Myocyte (in vitro differentiated cells): ENCODE data around the gene OR2H2. TPM values are rescaled to one million over a fixed set of nuclear protein-coding genes. Genes with fewer than 3 reads are reported as not detected.

Experiments used
- DNase-seq: peaks from one replicate; pipeline ENCODE4 v3.0.0-alpha.2; 2012; ENCODE audit warnings: low read depth
- total RNA-seq: library from RNA; depleted of rRNA; stranded (reverse); fragments of >200 nt; gene quantifications from 2 replicates; pipeline ENCODE4 v1.2.3, GENCODE V29; 2014

Gene OR2H2
- total RNA-seq, 1 donor from 2014 or later: not detected

DNA sequence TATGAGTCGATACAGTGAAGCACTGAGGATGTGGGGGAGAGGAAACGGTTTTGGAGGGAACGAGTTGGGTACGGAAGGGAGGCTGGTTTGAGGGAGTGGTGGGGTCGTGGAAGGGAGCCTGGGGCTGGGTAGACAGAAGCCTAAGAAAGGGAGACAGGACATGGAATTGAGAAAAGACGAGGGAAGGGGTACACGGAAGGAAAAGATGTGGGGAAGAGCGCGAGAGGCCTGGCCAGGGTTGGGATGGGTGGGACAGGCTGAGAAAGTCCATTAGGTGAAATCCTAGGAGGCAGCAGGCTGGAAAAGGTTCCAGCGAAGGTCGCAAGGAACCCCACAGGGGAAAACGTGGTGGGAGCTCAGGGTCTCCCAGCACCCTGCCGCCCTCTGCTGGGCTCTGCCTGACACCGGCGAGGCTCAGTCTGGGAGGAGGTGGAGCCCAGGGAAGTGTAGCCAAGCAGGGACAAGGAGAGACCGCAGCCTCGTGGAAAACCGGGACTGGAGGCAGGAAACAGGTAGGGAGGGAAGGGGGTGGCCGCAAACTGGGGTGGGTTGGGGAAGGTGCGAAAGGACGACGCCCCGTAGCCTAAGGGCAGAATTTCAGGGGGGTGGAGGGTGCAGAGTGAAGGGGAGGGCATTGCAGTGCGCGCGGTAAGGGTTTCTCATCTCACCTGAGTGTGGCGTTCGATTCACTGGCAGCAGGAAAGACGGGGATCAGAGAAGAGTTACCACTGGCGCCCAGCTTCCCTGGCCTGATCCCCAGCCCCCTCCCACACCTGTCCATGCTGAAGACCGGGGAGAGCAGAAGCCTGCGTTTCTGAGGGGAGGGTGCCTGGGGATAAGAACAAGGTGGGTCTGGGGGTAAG lies 43.7 kb downstream of the OR2H2 start:
- DNase-seq: peak; percentile 72

DNA sequence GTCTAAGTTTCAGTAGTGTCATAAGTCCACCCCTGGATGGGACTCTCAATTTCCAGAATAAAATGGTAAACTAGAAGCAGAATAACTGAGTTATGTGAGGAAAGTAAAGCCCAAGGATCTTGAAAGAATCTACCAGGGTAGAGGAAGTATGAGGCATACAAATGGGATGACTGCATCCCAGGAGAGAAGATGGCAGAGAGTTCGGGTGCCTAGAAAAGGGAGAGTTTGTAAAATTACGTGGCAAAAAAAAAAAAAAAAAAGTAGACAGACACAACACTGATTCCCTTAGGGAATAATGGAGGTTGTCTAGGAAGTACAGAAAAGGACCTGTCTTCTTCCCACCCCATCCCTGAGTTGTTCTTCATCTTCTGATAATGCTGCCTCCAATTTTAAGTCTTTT lies 44.6 kb downstream of the OR2H2 start:
- DNase-seq: no peak

DNA sequence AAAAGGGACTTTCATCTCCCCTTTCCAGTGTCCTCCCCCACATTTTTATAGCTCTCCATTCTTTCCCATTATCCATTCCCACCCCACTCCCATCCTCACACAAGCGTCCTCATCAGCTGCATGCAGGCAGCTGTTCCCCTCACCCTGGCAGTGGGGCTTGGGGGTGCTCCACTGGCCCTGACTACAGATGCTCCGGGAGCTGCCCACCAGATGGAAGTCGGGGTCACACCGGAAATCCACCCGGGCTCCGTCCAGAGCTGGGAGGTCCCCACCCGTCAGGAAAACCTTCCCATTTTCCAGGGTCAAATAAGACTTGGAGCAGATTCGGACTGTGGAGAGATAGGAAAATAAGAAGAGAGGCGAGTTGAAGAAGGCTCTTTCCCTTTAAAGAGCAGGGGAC lies 45.4 kb downstream of the OR2H2 start:
- no peak for DNase-seq

DNA sequence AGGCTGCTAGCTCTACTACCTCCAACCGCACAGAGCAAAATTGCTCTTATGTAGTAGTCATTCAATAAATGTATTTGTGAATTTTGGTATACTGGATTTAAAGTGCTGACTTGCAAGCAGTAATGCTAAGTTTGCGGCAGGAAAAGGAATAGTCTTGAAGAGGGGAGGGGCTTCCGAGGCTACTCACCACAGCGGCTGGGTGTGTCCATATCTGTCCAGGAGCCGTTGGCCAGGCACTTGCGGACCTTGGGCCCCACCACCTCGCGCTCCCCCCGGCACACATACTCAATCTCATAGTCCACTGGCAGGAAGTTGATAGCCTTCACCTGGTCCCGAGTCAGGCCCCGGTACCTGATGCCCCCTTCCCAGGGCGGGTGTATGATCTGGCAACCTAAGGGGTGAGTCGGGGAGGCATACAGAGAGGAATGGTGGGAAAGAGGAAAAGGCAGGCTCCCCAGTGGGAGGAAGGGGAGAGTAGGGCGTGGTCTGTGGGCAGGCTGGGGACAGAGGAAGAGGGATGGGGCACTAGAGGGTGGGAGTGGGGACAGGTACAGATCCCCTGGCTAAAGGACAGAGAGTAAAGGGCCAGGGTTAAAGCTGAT lies 46.4 kb downstream of the OR2H2 start:
- DNase-seq: no peak

DNA sequence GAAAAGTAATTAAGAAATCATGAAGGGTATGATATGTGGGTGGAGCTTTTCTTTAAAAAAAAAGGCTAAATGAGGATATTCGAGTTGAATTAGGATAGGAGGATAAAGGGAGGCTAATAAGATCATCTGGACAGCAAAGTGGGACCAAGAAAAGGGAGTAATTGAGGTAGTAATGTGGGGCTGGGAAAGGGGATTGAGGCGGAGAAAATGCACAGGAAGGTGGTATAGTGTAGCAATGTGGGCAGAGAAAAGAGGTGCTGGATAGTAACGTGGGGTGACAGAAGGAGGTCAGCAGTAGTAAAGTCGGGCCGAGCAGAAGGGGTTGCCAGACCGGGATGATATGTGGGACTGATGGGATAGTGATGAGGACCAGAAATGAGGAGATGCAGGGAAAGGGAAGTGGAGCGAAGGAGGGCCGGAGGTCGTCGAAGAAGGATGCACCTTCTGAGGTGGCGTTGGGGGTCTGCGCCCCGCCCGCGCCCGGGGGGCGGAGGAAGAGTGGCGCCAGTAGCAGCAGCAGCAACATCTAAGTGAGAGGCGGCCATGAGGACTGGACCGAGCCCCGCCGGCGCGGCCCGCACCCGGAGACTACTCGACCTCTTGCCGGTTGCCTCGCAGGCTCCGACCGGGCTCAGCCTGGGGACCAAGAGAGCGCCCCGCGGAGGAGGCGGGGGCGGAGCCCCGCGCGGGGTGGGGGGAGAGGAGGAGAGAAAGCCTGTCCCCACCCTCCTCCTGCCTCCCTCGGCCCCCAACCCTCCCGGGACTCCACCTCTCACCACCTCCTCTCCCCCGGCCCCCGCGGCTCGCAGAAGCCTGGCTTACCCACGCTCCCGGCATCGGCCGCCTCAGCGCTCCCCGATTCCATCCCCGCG lies 47.2 kb downstream of the OR2H2 start:
- DNase-seq: peak; percentile 45

DNA sequence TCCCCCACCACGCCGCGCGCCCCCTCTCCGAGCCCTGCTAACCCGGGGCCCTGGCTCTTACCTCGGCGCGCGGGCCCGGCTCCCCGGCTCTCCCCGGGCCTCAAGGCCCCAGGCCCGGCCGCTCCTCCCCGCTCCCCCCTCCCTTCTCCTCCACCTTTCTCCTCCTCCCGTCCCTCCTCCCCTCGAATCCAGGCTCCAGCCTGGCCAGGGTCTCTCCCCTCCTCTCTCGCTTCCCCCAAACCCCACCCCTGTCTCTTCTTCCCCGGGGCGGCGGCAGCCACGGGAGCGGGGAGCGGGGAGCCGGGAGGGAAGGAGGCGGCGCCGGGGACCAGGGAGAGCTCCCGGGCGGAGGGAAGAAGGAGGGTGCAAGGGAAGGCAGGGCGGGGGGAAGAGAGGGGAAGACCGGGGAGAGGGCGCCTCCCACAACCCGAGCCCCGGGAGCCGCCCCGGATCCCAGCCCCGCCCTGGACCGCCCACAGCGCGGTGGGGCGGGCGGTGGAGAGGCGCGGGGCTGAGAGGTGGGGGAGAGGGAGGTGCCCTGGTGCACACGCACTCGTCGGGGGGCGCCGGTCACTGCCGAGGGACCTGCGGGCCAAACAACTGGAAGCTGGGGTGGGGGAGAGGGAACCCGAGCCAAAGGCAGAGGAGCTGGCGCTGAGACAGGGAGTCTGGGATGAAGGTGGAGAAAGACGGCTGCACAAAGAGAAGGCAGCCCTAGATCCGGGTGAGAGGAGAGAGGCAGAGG lies 48.0 kb downstream of the OR2H2 start, which contains the start of gene GABBR1:
Gene GABBR1 (minus strand): TSS at position 395 of the 745 bp plus-strand sequence. CDS start 798 bp downstream, outside the sequence.
- DNase-seq: peak; percentile 91

DNA sequence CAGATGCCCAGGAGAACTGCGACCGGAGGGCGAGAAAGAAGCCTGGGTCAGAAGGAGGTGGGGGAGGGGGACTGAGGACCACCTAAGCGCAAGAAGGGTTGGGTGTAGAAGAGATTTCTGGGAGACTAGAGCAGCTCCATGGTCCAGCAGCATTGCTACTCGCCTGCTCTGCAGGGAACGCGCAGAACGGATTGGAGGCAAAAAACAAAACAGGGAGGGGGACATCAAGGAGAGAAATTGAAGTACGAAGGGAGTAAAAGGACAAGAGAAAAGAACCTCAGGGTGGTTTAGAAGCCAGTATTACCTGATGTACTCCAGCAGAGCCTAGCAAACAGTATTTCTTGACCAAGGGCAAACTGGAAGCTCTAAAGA lies 48.6 kb downstream of the OR2H2 start:
- no peak for DNase-seq

DNA sequence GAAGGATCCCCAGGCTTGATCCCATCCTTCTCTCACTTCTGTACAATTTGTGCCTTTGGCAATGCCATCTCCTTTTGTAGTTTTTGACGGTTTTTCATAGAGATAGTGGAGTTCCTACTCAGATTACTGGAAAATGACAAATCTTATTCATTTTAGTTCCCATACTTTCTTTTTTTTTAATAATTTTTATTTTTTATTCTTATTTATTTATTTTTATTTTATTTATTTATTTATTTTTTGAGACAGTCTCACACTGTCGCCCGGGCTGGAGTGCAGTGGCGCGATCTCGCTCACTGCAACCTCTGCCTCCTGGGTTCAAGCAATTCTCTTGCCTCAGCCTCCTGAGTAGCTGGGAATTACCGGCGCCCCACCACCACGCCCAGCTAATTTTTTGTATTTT lies 52.3 kb downstream of the OR2H2 start:
- no peak for DNase-seq

Other genes with a start within 250 kb of the OR2H2 start
- gene OR5V1, start 216.3 kb upstream of the OR2H2 start, total RNA-seq: not detected in 2 replicates
- gene OR12D3, start 209.8 kb upstream of the OR2H2 start, total RNA-seq: not detected in 2 replicates
- gene OR12D2, start 189.5 kb upstream of the OR2H2 start, total RNA-seq: not detected in 2 replicates
- not detected in 2 replicates for gene OR12D1, start 170.2 kb upstream of the OR2H2 start, total RNA-seq
- gene OR10C1, start 145.8 kb upstream of the OR2H2 start, total RNA-seq: not detected in 2 replicates
- gene OR11A1, start 128.1 kb upstream of the OR2H2 start, total RNA-seq: not detected in 2 replicates
- gene OR2H1, start 128.0 kb upstream of the OR2H2 start, total RNA-seq: not detected in 2 replicates
- gene MAS1L, start 97.2 kb upstream of the OR2H2 start, total RNA-seq: not detected in 2 replicates
- not detected in 2 replicates for gene UBD, start 25.4 kb upstream of the OR2H2 start, total RNA-seq
- 5.7 and 7.8 TPM in 2 replicates for gene GABBR1, start 48.1 kb downstream of the OR2H2 start, total RNA-seq
- not detected in 2 replicates for gene MOG, start 72.0 kb downstream of the OR2H2 start, total RNA-seq
- not detected in 2 replicates for gene ZFP57, start 96.0 kb downstream of the OR2H2 start, total RNA-seq
- gene HLA-F, start 138.3 kb downstream of the OR2H2 start, total RNA-seq: 6.8 TPM in 2 replicates
- gene HLA-G, start 242.7 kb downstream of the OR2H2 start, total RNA-seq: not detected in 2 replicates